H7 (cell line): Measurements from ENCODE around the gene CUL9. TPM values are rescaled to one million over a fixed set of nuclear protein-coding genes. Genes with fewer than 3 reads are reported as not detected.

Experiments
- DNase-seq: peaks from one replicate; pipeline ENCODE4 v3.0.0; 2012
- H3K27me3 ChIP-seq: 2 replicates; pipeline ENCODE4 v1.6.0; 2011; ENCODE audit warnings: mild to moderate bottlenecking, low read length; ENCODE audit not compliant: control insufficient read depth, insufficient read depth
- H3K36me3 ChIP-seq: replicated peaks from 2 replicates; pipeline ENCODE4 v1.5.1; 2011; ENCODE audit warnings: low read length; ENCODE audit not compliant: control insufficient read depth, insufficient read depth
- H3K4me3 ChIP-seq: 2 replicates; pipeline ENCODE4 v1.5.1; 2011; ENCODE audit warnings: low read depth, mild to moderate bottlenecking, control low read depth, low read length, moderate library complexity; ENCODE audit not compliant: insufficient read depth
- total RNA-seq: library from RNA; depleted of rRNA; stranded (reverse); fragments of >200 nt; shearing (Covaris generic); gene quantifications from 2 replicates; pipeline ENCODE4 v1.2.3, GENCODE V29; 2014

CUL9 gene
- total RNA-seq, 1 experiment from 2014 or later: 9.4 TPM

GRCh38 chr6:43257367-43258145 lies 75.6 kb downstream of the CUL9 start:
- Histone ChIP-seq H3K27me3 (no peaks in the 10 kb centered on the region), H3K36me3 (no peaks in the 10 kb centered on the region), H3K4me3 (no peak overlapping the region)
- peak; percentile 55 for DNase-seq

- Histone ChIP-seq H3K4me3 (no peak overlapping the region), H3K36me3 (no peaks in the 10 kb centered on the region), H3K27me3 (no peaks in the 10 kb centered on the region)
- peak; percentile 33 for DNase-seq
Measured at GRCh38 chr6:43258180-43258579, 76.2 kb downstream of the CUL9 start.

GRCh38 chr6:43258807-43259686 lies 77.1 kb downstream of the CUL9 start:
- H3K36me3 ChIP-seq: no peaks in the 10 kb centered on the region
- H3K27me3 ChIP-seq: no peaks in the 10 kb centered on the region
- DNase-seq: no peak
- H3K4me3 ChIP-seq: no peak overlapping the region

- H3K36me3 ChIP-seq: no peaks in the 10 kb centered on the region
- no peak for DNase-seq
- no peak overlapping the region for H3K4me3 ChIP-seq
- H3K27me3 ChIP-seq: no peaks in the 10 kb centered on the region
Measured at GRCh38 chr6:43260791-43261190, 78.8 kb downstream of the CUL9 start.

- H3K27me3 ChIP-seq: no peaks in the 10 kb centered on the region
- H3K36me3 ChIP-seq: no peaks in the 10 kb centered on the region
- no peak for DNase-seq
- no peak overlapping the region for H3K4me3 ChIP-seq
Measured at GRCh38 chr6:43261198-43261597, 79.2 kb downstream of the CUL9 start.

- H3K27me3 ChIP-seq: no peaks in the 10 kb centered on the region
- DNase-seq: no peak
- H3K36me3 ChIP-seq: no peaks in the 10 kb centered on the region
- H3K4me3 ChIP-seq: no peak overlapping the region
Measured at GRCh38 chr6:43262000-43262779, 80.2 kb downstream of the CUL9 start.

- Histone ChIP-seq H3K4me3 (no peak overlapping the region), H3K36me3 (no peaks in the 10 kb centered on the region), H3K27me3 (peaks cover 2% of the 10 kb centered on the region)
- peak; percentile 70 for DNase-seq
Measured at GRCh38 chr6:43262780-43263313, 80.9 kb downstream of the CUL9 start.

GRCh38 chr6:43263314-43264178 lies 81.5 kb downstream of the CUL9 start:
- no peak overlapping the region for H3K4me3 ChIP-seq
- H3K27me3 ChIP-seq: peaks cover 9% of the 10 kb centered on the region
- H3K36me3 ChIP-seq: no peaks in the 10 kb centered on the region

GRCh38 chr6:43264599-43265145 lies 82.7 kb downstream of the CUL9 start:
- Histone ChIP-seq H3K27me3 (peaks cover 21% of the 10 kb centered on the region), H3K4me3 (no peak overlapping the region), H3K36me3 (no peaks in the 10 kb centered on the region)
- no peak for DNase-seq

More at GRCh38 chr6:43263314-43264178, 81.5 kb downstream of the CUL9 start:
- peak; percentile 95 for DNase-seq

- DNase-seq: no peak
Measured at GRCh38 chr6:43265564-43265963, 83.6 kb downstream of the CUL9 start.

GRCh38 chr6:43267619-43268354 lies 85.8 kb downstream of the CUL9 start:
- DNase-seq: peak; percentile 66

More at GRCh38 chr6:43265564-43265963, 83.6 kb downstream of the CUL9 start:
- no peaks in the 10 kb centered on the region for H3K36me3 ChIP-seq
- peaks cover 26% of the 10 kb centered on the region for H3K27me3 ChIP-seq
- no peak overlapping the region for H3K4me3 ChIP-seq

GRCh38 chr6:43268355-43268700 lies 86.3 kb downstream of the CUL9 start:
- H3K4me3 ChIP-seq: no peak overlapping the region
- H3K27me3 ChIP-seq: peaks cover 40% of the 10 kb centered on the region
- DNase-seq: no peak
- no peaks in the 10 kb centered on the region for H3K36me3 ChIP-seq

More at GRCh38 chr6:43267619-43268354, 85.8 kb downstream of the CUL9 start:
- no peaks in the 10 kb centered on the region for H3K36me3 ChIP-seq
- no peak overlapping the region for H3K4me3 ChIP-seq
- H3K27me3 ChIP-seq: peaks cover 35% of the 10 kb centered on the region

- Histone ChIP-seq H3K36me3 (no peaks in the 10 kb centered on the region), H3K27me3 (peaks cover 45% of the 10 kb centered on the region), H3K4me3 (no peak overlapping the region)
- DNase-seq: no peak
Measured at GRCh38 chr6:43268782-43269272, 86.8 kb downstream of the CUL9 start.
